ENCODE measurements around the gene SLFN5.
"Not testable (repeated sequence)": the region's sequence is repeated elsewhere in the genome, so short reads cannot be mapped to it uniquely, and the experiment has no call there.

The SLFN5 gene

DNA sequence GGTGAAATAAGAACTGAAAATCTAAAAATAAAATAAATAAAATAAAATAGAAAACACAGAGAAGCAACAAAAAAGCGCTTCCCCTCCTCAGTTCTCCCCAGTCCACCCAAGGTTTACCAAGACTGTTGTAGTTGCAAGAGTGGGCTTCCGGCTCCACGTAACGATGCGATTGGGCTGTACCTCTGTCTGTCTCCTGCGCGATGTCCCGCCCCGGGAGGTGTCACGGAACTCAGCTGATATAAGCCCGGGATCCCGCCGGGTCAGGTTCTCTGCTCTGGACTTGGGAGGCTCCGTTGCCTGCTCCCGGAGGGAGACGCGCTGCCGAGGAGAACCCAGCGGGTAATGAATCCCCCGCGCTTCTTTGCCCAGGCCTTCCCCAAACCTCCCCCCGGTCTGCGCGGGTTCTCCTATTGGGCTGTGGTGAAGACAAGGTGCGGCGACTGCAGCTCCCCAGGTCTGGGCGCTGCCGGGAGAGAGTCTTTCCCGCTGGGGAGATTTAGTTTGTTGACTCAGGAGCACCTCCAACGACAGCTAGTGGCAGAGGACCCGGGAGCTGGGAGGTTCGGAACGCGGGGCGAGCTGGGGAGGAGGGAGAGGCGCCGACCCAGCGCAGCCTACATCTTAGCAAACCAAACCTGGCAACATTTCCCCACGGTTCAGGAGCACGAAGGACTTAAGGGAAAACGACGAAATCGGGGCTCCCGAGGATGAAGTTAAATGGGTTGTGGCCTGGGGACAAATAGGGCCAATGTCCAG is at the start of gene SLFN5:
TSS of gene SLFN5 (plus strand) at position 268 of the 756 bp plus-strand sequence. CDS start 15,619 bp downstream, outside the sequence.
- DNase-seq = peak; percentile 93 to 95

GRCh38 chr17:35194001-35194400 is 48.9 kb upstream of the SLFN5 start, which contains the start of gene SLC35G3:
Gene SLC35G3 (minus strand): TSS chr17:35194393. CDS start chr17:35194307, 86 bp downstream.
- not testable (repeated sequence) for DNase-seq

- DNase-seq = not testable (repeated sequence)
These were observed 47.8 kb upstream of the SLFN5 start for GRCh38 chr17:35195062-35195461.

DNA sequence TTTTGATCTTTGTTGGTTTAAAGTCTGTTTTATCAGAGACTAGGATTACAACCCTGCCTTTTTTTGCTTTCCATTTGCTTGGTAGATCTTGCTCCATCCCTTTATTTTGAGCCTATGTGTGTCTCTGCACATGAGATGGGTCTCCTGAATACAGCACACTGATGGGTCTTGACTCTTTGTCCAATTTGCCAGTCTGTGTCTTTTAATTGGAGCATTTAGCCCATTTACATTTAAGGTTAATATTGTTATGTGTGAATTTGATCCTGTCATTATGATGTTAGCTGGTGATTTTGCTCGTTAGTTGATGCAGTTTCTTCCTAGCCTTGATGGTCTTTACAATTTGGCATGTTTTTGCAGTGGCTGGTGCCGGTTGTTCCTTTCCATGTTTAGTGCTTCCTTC is 40.3 kb upstream of the SLFN5 start:
- not testable (repeated sequence) for DNase-seq

GRCh38 chr17:35210741-35211140 is 32.1 kb upstream of the SLFN5 start:
- DNase-seq = peak; percentile 28 to 33

GRCh38 chr17:35212668-35213067 is 30.2 kb upstream of the SLFN5 start:
- no peak for DNase-seq

DNA sequence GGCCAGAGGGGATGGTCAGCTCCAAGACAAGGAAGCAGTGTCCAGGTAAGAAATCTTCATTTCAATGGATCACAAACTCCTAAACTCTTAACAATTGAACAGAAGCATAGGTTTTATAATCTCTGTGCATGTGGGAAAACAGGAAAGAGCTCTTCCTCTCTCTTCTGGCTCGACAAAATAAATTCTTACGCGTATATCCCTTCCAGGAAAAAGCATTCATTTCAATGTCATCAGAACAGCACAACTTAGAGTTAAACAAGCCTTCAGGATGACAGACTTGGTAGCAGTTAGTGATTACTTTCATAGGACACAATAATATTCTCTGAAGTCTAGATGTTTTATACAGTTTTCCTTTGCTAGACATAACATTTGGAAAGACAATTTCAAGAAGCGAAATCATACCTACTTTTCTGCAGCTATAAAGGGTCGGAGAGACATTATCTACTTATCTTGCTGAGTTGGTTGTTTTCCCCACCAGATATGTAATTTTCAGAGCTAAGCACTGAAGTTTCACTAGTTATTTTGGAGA is 29.4 kb upstream of the SLFN5 start:
- no peak for DNase-seq

GRCh38 chr17:35214192-35214591 is 28.7 kb upstream of the SLFN5 start:
- DNase-seq = no peak

DNA sequence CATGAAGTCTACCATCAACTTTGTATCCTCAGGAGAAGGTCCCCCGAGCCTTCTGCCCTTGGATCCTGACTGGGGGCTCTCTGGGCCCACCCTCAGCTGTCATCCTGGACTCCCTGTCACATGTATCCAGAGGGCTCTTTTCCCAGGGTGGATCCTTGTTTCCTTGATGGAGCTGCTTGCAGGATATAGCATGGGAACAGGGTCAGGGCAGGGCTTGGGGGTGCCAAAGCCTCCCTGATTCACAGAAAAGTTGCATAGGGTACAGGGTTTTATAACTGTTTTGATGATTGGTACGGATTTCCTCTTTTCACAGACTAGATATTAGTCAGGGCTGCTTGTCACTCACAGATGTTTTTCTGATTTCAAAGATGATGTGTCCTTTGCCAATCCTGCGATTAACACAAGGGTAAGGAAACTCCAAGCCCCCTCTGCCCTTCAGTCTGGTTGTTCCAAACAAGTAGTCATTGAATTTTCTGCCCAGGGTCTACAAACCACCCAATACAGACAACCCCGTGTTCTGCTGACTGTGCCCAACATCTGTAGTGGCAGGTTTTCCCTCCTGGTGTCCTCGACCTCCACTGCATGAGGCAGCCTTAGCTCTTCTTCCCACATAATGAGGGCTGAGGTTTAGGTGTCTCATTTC is 28.1 kb upstream of the SLFN5 start:
- no peak for DNase-seq

GRCh38 chr17:35217107-35217506 is 25.8 kb upstream of the SLFN5 start:
- DNase-seq = no peak

DNA sequence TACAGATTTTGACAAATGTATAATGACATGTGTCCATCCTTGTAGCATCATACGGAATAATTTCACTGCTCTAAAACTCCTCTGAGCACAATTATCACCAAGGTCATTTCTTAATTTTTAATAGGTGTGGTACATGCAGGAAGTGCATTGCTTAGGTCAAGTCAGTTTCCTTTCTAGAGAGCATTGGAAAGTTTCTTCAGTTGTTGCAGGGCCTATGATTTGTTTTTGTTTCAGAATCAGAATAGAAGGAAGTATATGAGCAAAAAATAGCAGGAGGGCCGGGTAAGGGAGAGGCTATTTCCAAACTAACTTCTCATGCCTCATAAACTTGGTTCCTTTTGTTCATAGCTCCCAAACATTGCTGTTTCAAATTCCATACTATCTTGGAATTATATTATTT is 24.0 kb upstream of the SLFN5 start:
- DNase-seq = no peak

DNA sequence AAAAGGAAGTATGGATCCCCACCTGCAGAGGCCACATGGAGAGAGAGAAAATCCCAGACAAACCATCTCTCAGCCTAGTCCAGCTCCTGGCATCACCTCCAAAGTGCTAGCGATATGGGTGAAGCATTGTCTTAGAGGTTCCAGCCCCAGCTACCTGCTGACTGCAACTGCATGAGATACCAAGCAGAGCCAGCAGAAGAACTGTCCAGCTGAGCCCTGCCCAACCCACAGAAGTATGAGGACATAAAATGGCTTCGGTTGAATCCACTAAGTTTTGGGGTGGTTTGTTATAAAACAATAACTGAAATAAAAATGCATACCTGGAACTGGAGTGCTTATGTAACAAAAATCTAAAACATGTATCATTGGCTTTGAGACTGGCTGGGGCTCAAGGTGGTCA is 20.4 kb upstream of the SLFN5 start:
- DNase-seq = no peak

DNA sequence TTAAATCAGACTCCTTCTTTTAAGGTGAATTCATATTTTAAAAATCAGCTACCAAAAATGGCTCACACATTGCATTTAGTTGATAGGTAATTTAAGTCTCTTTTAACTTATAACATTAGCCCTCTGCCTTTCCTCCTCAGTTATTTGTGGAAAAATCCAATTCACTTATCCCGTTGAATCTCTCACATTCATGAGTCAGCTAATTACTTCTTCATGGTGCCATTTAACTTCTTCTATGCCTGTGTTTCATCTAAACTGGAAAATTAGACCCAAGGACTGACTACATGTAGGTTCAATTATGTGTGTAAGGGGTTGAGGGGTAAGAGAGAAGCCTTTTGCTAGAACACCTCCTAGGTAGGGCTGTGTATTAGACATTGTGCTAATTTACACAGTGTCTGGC is 18.4 kb upstream of the SLFN5 start:
- DNase-seq = no peak

DNA sequence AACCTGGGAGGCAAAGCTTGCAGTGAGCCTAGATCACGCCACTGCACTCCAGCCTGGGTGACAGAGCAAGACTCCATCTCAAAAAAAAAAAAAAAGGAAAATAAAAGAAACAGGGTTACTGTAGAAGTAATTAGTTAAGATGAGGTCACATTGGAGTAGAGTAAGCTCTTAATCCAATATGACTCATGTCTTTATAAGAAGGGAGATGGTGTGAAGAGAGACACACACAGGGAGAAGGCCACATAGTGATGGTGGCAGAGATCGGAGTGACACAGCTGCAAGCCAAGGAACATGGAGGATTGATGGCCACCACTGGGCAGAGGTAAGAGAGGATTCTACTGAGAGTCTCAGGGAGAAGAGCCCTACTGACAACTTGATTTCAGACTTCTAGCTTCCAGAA is 15.3 kb upstream of the SLFN5 start:
- no peak for DNase-seq

- DNase-seq = no peak
These were observed 13.2 kb upstream of the SLFN5 start for GRCh38 chr17:35229638-35230037.

DNA sequence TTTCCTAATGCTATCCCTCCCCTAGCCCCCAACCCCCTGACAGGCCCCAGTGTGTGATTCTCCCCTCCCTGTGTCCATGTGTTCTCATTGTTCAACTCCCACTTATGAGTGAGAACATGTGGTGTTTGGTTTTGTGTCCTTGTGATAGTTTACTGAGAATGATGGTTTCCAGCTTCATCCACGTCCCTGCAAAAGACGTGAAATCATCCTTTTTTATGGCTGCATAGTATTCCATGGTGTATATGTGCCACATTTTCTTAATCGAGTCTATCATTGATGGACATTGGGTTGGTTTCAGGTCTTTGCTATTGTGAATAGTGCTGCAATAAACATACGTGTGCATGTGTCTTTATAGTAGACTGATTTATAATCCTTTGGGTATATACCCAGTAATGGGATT is 8.6 kb upstream of the SLFN5 start:
- DNase-seq = not testable (repeated sequence)

DNA sequence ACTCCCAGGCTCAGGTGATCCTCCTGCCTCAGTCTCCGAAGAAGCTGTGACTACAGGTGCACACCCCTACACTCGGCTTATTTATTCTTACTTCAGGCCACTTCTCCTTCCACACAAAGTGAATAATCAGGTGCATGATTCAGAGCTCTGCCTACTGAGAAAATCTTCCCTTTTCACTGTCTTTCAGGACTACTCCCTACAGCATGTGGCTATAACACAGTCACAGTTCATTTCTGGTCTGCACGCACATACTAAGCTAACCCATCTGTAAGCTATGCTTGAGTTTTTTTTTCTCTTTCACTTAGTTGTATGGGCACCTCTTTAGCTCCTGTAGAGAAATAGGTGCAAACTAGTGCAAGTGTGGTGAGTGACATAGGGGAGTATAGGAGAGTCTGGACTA is 7.6 kb upstream of the SLFN5 start:
- no peak for DNase-seq

DNA sequence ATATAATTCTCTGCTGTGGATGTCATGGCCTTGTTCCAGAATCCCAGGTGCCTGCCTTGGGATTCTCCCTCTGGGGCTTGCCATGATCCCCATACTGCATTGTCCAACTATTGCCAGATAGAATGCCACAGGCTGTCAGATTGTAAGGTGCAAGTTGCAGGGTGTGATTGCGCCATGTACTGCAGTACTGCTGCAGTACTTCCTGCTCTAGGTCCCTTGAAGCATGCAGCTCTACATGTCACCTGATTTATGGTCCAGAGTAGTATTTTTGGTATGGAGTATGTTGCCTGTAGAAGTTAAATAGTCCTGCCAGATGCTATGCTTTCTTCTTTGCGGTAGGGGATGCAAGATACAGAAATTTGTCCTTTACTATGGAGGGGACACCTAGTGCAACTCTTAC is 7.0 kb upstream of the SLFN5 start:
- no peak for DNase-seq

DNA sequence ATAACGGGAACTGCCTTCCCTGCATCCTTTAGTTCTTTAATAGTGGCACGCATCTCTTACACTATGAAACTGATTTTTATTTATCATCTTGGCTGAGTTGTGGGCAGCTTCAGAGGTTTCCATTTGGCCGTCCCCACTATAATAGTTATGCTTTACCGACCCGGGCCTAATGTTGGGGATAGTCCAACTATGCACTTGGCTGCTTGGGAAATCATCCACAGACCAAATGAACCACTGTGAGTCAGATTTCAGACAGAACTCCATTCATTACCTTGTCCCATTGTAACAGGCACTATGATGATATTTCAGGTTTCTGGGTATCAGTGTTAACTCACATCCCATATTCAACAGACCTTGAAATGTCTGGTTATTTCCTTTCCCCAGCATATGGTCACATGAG is 6.1 kb upstream of the SLFN5 start:
- no peak for DNase-seq

DNA sequence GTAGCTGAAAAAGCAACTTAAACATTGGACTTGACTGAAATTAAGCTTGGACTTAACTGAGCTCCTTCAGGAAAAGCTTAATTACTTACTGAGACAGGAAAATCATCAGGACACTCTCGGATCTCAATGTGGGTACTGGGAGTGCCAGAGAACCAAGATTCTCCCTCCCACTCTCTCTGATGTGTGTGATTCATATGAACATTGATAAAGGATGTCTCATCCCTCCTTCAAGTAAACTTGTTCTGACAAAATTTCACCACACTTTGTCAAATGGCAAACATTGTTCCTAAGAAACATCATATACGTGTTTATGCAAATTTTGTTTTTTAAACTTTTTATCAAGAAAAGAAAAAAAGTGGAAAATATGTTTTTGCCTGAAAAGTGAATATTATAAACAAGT is 4.1 kb upstream of the SLFN5 start:
- DNase-seq = no peak

- no peak for DNase-seq
These were observed 3.0 kb upstream of the SLFN5 start for GRCh38 chr17:35239823-35240222.

DNA sequence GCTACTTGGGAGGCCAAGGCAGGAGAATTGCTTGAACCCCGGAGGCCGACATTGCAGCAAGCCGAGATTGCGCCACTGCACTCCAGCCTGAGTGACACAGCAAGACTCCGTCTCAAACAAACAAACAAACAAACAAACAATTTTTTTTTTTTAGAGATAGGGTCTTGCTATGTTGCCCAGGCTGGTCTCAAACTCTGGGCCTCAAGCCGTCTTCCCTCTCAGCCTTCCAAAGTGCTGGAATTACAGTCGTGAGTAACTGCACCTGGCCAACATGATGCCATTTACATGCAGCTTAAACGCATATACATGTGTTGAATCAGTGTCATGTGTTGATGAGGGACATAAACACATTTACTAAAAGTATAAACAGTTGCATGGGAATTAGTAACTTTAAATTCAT is 2.0 kb upstream of the SLFN5 start:
- no peak for DNase-seq

GRCh38 chr17:35241520-35241919 is 1.4 kb upstream of the SLFN5 start:
- DNase-seq = peak; percentile 45 to 54

DNA sequence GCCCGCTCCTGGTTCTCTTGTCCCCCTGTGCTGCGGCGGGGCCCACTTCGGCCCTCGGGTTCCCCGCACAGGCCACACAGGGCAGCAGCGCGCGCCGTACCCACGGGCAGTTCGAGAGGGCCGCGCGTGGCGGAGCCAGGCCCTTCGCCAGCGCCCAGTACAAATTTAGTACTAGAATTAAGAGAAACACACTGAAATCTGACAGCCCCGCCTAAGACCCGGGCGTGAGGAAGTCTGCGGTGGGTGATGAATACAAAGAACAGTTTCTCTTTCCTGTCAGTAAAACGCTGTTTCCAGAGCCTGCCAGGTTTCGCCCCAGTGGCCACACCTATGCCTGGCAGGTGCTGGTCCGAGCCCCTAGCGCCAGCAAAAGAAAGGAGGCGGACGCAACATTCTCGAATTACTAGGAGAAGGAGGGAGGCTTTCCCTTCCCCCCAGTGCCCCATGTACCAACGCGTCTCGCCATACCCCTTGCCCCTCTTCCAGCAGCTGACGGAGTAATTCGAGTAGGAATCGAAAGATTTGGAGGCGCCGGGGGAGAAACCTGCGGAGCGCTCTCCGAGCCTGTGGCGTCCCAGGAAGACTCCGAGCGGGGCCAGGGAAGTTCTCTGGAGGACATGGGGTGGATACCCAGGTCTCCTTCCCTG is 591 bp upstream of the SLFN5 start:
- peak; percentile 84 for DNase-seq

Measured in activated CD4-positive, alpha-beta T cell treated with anti-CD3 and anti-CD28 coated beads, Interleukin-2, amount 50 U/mL, for 4 hours (primary cell).